ENCODE results near the gene ZG16B.

The ZG16B gene

DNA sequence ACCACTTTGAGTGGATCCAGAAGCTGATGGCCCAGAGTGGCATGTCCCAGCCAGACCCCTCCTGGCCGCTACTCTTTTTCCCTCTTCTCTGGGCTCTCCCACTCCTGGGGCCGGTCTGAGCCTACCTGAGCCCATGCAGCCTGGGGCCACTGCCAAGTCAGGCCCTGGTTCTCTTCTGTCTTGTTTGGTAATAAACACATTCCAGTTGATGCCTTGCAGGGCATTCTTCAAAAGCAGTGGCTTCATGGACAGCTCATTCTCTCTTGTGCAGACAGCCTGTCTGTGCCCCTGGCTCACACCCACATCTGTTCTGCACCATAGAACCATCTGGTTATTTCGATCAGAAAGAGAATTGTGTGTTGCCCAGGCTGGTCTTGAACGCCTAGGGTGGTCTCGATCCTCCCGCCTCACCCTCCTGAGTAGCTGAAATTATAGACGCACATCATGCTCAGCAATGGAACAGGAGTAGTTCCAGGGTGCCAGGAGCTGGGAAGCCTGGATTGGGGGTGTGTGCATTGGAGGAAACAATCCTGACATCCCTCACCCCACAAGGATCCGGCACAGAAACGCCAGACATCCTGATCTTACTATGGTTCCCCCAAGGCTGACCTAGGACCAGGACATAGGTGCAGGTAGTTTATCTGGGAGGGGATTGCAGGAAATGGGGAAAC lies 8.5 kb upstream of the ZG16B start:
- no peak overlapping the region for H3K4me3 ChIP-seq
- no peak overlapping the region for H3K27ac ChIP-seq

DNA sequence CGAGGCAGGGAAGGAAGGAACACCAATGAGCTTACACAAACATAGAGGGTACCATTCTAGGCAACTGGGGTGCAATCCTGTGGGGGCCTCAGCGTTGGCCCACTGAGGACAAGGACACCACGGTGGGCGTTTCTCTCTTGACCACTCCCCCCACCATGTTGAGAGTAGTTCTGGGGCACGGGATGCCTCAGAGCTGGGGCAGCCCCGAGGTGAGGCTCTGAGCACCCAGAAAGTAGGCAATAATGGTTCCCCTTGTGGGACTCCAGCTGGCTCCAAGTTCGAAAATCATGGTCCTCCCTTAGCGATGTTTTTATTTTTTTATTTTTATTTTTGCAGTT lies 8.0 kb upstream of the ZG16B start:
- Histone ChIP-seq H3K27ac (no peak overlapping the region), H3K4me3 (no peak overlapping the region)

DNA sequence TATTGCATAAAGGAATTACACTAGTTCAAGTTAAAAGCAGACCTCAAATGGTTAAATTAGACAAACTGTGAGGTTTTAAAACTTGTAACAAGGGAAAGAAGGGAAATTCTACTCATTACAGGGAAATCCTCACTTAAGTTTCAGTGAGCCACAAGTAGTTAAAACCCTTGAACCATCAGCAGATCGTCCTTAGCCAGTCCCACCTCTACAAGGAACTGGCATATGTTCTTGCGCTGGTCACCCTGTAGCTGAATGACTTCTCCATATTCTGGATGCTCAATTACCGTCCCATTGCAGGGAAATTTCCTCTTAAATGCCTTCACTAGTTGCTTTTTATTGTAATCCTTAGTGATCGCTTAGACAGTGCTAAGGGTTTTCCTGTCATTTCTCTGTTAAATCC lies 7.6 kb upstream of the ZG16B start:
- no peak overlapping the region for H3K27ac ChIP-seq
- H3K4me3 ChIP-seq, result no peak overlapping the region

DNA sequence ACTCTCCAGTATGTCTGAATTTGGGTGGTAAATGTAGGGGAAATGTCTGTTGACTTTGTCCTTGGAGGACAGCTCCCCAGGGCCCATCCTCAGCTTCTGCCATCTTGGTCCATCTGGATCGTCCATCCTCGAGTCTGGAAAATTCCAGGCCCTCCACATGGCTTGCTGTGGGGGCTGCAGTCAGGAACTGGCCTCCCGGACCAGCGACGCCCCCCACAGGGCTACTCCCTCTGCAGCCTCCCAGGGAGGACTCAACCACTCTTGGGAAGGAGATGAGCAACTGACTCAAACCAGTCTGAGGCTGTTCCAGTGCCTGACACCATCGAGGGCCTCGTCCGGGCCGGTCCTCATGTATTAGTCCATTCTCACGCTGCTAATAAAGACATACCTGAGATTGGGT lies 5.5 kb upstream of the ZG16B start:
- H3K4me3 ChIP-seq, result no peak overlapping the region
- no peak overlapping the region for H3K27ac ChIP-seq

DNA sequence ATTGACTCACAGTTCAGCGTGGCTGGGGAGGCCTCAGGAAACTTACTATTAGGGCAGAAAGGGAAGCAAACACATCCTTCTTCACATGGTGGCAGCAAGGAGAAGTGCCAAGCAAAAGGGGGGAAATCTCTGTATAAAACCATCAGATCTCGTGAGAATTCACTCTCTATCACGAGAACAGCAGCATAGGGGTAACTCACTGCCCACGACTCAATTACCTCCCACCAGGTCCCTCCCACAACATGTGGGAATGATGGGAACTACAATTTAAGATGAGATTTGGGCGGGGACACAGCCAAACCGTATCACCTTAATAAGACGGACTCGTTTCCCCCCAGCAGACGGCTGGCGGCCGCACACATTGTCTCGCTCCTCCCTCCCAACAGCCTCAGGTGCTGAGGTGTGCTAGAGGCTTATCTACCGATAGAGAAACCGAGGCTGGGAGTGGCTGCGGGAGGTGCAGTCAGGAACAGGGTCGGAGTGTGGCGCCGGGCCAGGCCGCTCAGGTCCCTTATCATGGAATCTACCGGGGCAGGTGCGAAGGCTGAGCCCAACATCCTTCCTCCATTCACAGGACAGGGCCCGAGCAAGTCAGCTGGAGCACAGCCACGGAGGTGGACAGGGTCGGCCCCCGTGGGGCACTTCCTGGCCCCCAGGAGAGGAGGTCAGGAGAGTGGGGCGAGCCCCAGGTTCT lies 4.9 kb upstream of the ZG16B start:
- no peak overlapping the region for H3K27ac ChIP-seq
- H3K4me3 ChIP-seq, result no peak overlapping the region

DNA sequence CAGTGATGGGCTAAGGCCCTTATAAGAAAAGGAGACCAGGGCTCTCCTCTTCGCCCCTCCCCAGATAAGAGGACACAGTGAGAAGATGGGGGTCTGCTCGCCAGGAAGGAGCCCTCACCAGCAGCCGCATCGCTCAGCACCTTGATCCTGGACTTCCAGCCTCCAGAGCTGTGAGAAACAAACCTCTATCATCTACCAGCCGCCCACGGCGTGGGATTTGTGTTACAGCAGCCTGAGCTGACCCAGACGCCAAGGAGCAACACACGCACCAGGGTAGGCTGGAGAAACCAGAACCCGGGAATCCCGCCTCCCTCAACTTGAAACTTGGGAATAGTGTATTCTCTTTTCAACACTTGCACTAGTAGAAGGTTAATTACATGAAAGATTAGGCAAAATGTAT lies 4.2 kb upstream of the ZG16B start:
- H3K27ac ChIP-seq, result no peak overlapping the region
- no peak overlapping the region for H3K4me3 ChIP-seq

DNA sequence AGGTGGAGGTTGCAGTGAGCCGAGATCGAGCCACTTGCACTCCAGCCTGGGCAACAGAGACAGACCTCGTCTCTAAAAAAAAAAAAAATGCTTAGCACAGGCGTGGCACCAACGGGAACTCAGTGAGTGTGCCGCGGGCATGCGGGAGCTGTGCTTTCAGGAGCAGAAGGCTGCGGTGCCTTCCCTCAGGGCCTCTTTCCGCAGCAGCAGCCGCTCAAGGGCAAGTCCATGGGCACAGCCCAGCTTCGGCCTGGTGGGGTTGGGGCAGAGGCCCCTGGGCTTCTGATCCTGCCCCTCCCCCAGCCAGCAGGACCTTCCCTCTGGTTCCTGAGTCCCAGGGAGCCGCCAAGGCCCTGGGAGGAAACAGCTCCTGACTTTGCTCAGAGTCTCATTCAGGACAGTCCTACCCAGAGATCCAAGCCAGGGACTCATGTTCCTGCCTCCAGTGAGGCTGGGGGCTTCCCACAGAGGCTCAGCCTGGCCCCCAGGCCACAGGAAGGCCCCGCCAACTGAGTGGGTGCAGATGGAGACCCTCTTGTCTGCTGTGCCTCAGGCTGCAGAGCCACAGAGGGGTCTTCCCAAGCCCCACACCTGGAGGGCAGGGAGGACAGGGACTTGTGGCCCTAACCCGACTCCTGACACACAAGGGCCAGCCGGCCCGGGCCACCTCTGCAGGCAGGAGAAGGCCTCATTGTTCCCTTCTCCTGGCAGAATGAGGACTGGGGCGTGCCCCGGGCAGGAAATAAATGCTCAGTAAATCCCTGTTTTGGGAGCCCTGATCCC lies 3.3 kb upstream of the ZG16B start:
- peak overlapping the region in 1 of 21 experiments; percentile 39 for H3K27ac ChIP-seq
- no peak overlapping the region for H3K4me3 ChIP-seq

DNA sequence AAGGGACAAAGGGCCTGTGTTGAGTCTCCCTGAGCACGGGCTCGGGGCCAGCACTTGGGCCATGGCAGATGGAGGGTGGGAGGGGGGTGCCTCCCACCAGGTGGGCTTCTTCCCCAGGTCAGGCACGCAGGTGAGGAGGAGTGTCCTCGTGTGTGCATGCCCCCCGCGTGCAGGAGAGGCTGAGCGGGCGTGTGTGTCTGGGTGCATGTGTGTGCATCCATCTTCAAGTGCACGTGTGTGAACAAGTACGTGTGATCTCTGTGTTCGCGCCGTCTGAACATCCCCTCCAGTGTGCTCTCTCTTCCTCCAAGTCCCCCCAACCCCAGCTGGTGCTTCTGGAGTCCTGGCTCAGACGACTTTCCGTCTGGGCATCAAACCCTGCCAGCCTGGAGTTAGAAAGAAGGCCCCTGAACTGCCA lies 2.7 kb upstream of the ZG16B start:
- H3K27ac ChIP-seq, result no peak overlapping the region
- H3K4me3 ChIP-seq, result no peak overlapping the region

DNA sequence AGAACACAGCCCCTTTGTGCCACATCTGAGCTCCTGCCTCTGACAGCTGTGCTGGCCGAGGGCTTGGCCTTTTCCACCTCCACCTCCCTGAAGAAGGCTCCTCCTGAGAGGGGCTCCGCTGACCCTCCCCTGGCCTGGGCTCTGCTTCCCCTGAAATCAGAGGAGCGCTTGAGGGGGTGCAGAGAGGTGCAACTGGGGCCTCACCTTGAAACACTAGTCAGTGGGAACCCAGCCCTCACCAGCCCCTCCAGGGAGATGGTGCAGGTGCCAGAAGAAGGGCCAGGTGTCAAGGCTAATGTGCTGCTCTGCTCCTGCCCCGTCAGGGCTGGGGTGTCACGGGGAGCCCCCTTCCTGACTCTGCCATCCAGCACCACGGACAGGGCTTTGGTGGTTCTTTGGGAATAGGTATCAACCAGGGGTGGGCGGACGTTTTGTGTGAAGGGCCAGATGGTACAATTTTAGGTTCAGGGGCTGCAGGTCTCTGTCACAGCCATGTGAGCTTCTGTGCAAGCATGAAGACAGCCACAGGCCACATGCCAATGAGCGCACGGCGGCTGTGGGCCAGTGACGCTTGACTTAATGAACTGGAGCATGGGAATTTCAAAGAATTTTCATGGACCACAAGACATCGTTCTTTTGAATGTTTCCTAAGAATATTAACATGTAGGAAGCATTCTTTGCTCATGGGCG lies 2.1 kb upstream of the ZG16B start:
- H3K27ac ChIP-seq, result no peak overlapping the region
- no peak overlapping the region for H3K4me3 ChIP-seq

DNA sequence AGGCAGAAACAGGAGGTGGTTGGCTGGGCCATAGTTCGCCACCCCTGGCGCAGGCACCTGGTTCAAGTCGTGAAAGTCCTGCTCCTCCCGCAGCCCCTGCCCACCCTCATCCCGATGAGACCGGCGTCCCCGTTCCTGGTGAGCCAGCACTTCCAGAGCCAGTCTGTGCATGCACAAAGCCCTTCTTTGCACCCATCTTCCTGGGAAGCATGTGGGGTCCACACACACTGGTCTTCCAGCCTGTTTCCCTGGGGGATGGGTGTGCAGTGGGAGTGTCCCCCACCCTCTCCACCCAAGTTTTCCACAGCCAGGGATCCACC lies 1.6 kb upstream of the ZG16B start:
- Histone ChIP-seq H3K4me3 (no peak overlapping the region), H3K27ac (no peak overlapping the region)

DNA sequence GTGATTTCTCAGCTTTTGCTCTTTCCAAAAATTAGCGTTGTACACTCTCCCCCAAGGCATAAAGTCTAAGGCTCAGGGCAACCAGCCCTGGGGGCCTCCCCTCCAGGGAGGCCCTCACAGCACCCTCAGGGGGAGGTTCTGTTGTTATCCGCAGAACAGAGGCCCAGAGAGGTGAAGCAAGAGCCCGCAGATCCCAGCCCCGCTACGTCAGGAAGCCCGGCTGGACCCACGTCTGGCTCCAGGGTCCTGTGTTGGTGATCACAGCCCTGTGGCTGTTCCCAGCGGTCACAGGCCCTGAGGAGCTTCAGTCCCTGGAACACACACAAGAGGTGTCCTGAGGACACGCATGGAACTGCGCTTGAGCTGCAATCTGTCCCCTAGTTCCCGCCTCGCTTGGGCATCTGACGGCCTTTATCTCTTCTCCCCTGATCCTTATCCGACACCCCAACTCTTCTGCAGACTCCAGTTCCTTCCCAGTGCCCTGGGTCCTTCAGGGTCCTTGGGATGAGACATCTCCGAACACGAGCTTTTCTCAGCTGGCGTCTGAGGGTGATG lies 1.1 kb upstream of the ZG16B start:
- Histone ChIP-seq H3K4me3 (no peak overlapping the region), H3K27ac (peak overlapping the region in 1 of 21 experiments; percentile 22)

DNA sequence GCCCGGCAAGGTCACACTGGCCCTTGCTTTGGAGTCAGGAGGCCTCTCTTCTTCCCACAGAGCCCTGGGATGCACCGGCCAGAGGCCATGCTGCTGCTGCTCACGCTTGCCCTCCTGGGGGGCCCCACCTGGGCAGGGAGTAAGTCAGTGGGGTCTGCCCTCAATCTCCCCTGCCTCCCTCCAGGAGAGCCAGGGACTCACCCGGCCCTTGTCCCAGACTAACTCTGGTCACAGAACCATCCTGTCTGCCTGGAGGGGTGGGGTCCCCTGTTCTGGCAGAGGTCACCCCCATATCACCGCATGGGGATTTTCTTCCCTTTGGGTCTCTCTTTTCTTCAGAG lies 222 bp downstream of the ZG16B start:
- peak overlapping the region in 1 of 7 experiments; percentile 25 for H3K4me3 ChIP-seq
- peak overlapping the region in 14 of 21 experiments; percentile 2 to 79 (median 72) for H3K27ac ChIP-seq

DNA sequence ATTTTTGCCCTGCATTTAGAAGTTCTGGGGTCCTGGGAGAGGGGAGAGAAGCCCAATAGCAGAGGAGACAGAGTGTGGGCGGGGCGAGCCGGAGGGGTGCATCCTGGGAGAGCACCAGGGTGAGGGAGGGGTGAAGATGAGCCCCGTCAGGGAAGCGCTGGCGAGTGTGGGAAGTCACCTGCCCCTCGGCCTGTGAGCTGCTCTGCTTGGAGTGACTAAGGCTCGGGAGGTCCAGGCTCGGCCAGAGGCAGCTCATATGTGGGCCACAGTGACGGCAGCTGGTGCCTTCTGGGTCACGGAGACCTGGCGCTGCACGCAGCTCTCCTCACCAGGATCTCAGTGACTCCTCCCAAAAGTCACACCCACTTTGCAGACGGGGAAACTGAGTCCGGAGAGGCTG lies 1.1 kb downstream of the ZG16B start:
- Histone ChIP-seq H3K4me3 (no peak overlapping the region), H3K27ac (no peak overlapping the region)

DNA sequence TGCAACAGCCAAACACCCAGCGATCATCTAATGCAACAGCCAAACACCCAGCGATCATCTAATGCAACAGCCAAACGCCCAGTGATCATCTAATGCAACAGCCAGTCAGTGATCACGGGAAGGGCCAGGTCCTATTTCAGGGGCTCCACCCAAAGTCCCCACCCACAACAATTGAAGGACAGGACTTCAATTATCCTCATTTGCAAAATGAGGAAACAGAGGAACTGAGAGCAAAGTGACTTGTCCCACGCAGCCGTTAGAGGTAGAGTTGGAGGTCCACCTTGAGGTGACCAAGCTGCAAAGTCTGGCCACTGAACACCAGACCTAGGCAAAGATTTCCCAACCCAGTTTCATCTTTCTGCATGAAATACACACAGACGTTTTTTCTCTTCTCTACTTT lies 3.7 kb downstream of the ZG16B start:
- Histone ChIP-seq H3K4me3 (no peak overlapping the region), H3K27ac (no peak overlapping the region)

DNA sequence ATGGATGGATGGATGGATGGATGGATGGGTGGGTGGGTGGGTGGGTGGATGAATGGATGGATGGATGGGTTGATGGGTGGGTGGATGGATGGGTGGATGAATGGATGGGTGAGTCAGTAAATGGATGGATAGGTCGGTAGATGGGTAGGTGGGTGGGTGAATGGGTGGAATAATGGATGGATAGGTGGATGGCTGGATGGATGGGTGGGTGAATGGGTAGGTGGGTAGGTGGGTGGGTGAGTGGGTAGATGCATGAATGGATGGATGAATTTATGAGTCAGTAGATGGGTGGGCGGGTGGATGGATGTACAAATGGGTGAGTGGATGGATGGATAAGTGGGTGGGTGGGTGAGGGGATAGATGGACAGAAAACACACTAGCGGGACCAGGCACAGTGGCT lies 4.9 kb downstream of the ZG16B start:
- H3K4me3 ChIP-seq, result no peak overlapping the region
- peak overlapping the region in 4 of 21 experiments; percentile 19 to 79 (median 54) for H3K27ac ChIP-seq

DNA sequence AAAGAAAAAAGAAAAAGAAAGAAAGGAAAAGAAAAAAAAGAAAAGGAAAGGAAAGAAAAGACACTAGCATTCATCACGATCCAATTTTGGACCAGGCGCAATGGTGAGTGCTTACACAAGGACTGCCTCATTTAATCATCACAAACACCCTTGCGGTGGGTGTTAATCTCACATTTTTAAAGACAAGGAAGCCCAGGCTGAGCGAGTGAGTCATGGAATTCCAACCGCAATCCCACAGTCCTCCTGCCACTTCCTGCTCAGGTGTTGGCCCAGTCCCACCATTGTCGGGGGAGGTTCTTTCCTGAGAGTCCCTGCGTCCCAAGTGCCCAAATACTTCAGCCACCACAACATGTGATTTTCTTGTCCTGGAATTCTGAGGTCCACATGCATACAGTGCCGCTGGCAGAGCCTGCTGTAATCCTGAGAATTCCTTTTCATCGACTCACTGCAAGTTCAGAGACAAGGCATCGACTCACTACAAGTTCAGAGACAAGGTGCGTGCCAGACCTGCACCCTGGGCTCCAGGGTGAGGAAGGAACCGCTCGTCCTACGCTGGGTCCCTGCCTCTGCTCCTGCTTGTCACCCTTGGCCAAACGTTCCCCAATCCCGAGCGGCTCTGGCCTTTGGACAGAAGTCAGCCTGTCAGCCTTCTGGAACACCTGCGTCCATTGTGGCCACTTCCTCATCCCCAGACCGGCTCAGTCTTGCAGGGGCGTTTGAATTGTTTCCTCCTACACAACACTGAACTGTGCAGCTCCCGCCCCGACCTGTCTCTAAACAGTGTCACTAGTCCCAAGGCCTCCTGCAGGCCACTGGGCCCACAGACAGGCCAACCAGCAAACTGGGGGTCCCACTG lies 5.8 kb downstream of the ZG16B start:
- Histone ChIP-seq H3K4me3 (no peak overlapping the region), H3K27ac (peak overlapping the region in 10 of 21 experiments; percentile 14 to 79 (median 44))

DNA sequence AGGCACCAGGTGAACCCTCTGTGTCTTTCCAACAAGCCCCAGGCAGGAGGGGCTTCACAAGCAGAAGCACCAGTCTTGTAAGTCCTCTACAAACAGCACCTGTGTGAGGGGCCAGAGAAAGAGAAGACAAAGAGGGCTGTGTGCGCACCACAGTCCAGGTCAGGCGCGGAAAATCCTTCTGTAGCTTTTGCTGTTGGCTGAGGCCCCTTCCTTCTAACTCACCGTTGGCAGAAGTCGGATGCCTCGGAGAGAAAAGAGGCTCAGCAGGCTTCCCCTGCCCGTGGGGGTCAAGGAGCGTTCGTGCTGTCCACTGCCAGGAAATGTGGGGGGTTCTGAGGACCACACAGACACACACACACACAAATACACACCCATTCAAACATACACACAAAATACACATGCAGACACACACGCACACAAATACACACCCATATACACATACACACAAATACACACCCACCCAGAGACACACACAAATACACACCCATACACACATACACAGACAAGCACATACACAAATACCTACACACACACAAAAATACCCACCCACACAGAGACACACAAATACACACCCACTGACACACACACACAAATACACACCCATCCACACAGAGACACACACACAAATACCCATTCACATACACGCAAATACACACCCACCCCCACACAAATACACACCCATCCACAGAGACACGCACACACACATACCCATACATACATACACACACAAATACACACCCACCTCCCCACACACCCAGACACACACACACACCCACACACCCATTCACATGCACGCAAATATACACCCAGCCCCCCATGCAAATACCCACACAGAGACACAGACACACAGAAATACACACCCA lies 6.8 kb downstream of the ZG16B start:
- H3K4me3 ChIP-seq, result no peak overlapping the region
- peak overlapping the region in 10 of 21 experiments; percentile 14 to 79 (median 36) for H3K27ac ChIP-seq

DNA sequence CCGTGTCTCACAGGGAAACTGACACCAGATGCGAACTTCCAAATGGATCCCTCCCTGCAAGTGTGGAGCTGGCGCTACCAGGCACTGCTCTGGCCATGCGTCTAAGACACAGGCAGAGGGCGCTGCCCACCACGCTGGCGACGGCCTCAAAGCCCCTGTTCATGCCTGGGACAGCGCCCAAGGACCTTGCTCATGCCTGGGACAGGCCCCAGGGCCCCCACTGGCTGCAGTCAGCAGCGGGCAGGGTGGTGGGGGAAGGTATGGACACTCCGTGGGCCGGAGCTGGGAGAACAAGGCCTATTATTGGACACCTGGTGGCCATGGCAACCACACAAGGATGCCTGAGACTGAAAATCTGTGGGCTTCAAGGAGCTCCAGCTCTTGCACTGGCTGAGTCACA lies 8.8 kb downstream of the ZG16B start:
- Histone ChIP-seq H3K27ac (no peak overlapping the region), H3K4me3 (no peak overlapping the region)
